Gastroesophageal sphincter (tissue), 4 donors: ENCODE measurements around the gene SMPD3. TPM values are rescaled to one million over a fixed set of nuclear protein-coding genes. Genes with fewer than 3 reads are reported as not detected.

ENCODE experiments used
- ATAC-seq: fragments of 150-250 bp; one replicate; pipeline ENCODE4 v1.9.1; 2016; ENCODE audit warnings: mild to moderate bottlenecking, moderate library complexity
- H3K27ac ChIP-seq, 4 donors: fragments of 200-600 bp; sonication (generic) in 3 of 4; 1 replicate in 3 of 4; 2 replicates in 1 of 4; pipeline ENCODE4 v1.5.1; 2016 to 2019
- H3K27me3 ChIP-seq: fragments of 200-600 bp; sonication (generic); one replicate; pipeline ENCODE4 v1.5.1; 2019
- H3K36me3 ChIP-seq, 2 donors: fragments of 200-600 bp; sonication (generic); one replicate each; pipeline ENCODE4 v1.5.1; 2019; ENCODE audit warnings: control low read depth in 1 of 2
- H3K4me1 ChIP-seq, 3 donors: fragments of 200-600 bp; sonication (generic); 1 replicate in 2 of 3; 2 replicates in 1 of 3; pipeline ENCODE4 v1.5.1; 2016 to 2019; ENCODE audit warnings: control low read depth in 2 of 3
- H3K4me3 ChIP-seq, 2 donors: fragments of 200-600 bp; sonication (generic); one replicate each; pipeline ENCODE4 v1.5.1; 2019; ENCODE audit warnings: mild to moderate bottlenecking in 1 of 2, moderate library complexity in 1 of 2
- H3K9me3 ChIP-seq, 3 donors: fragments of 200-600 bp; sonication (generic); one replicate each; pipeline ENCODE4 v1.5.1; 2017 to 2019; ENCODE audit warnings: control low read depth in 2 of 3
- EP300 ChIP-seq: sonication (generic); formaldehyde crosslinking; IDR thresholded peaks from one replicate; pipeline ENCODE4 v1.6.1; 2017; ENCODE audit warnings: antibody characterized with exemption, mild to moderate bottlenecking
- POLR2A ChIP-seq, 2 donors: fragments of 450-650 bp; IDR thresholded peaks; one replicate each; pipeline ENCODE4 v1.6.1; 2017; ENCODE audit warnings: antibody characterized with exemption in 2 of 2, mild to moderate bottlenecking in 2 of 2, moderate library complexity in 1 of 2
- POLR2AphosphoS5 ChIP-seq: sonication (generic); formaldehyde crosslinking; IDR thresholded peaks from one replicate; pipeline ENCODE4 v1.6.1; 2017; ENCODE audit warnings: antibody characterized with exemption
- WGBS, 2 donors: methylation state at CpG; one replicate each; pipeline ENCODE4 v1.1.5; 2018; ENCODE audit warnings: low coverage in 1 of 2; 5-methylcytosine and 5-hydroxymethylcytosine counted together
- total RNA-seq, 4 donors: library from RNA; depleted of rRNA; stranded (reverse); fragments of >200 nt; gene quantifications; one replicate each; pipeline ENCODE4 v1.1.0, GENCODE V29; 2016
- TF ChIP-seq, protein P1 (sequence below), 4 experiments: fragments of 200-600 bp in 2 of 4; fragments of 450-650 bp in 2 of 4; sonication (generic) in 1 of 4; IDR thresholded peaks; one replicate each; pipeline ENCODE4 v1.5.1; 2017 to 2019; ENCODE audit warnings: antibody characterized with exemption in 4 of 4, mild to moderate bottlenecking in 2 of 4, moderate library complexity in 2 of 4

SMPD3 gene
- total RNA-seq, 4 donors from 2014 or later = 0.08 to 0.94 (median 0.77) TPM; not detected in 1

GRCh38 chr16:68492151-68492542 lies 43.8 kb upstream of the SMPD3 start:
- H3K27ac ChIP-seq = no peak overlapping the region
- ATAC-seq = no peak
- no peaks in the 10 kb centered on the region for H3K36me3 ChIP-seq
- no peak overlapping the region for H3K4me3 ChIP-seq
- TF ChIP-seq, protein P1, sequence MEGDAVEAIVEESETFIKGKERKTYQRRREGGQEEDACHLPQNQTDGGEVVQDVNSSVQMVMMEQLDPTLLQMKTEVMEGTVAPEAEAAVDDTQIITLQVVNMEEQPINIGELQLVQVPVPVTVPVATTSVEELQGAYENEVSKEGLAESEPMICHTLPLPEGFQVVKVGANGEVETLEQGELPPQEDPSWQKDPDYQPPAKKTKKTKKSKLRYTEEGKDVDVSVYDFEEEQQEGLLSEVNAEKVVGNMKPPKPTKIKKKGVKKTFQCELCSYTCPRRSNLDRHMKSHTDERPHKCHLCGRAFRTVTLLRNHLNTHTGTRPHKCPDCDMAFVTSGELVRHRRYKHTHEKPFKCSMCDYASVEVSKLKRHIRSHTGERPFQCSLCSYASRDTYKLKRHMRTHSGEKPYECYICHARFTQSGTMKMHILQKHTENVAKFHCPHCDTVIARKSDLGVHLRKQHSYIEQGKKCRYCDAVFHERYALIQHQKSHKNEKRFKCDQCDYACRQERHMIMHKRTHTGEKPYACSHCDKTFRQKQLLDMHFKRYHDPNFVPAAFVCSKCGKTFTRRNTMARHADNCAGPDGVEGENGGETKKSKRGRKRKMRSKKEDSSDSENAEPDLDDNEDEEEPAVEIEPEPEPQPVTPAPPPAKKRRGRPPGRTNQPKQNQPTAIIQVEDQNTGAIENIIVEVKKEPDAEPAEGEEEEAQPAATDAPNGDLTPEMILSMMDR (IDR thresholded peaks at IDR 0.05) = no peak
- TF ChIP-seq POLR2AphosphoS5 = no peak
- TF ChIP-seq EP300 = no peak
- TF ChIP-seq POLR2A (IDR thresholded peaks at IDR 0.05) = no peak
- WGBS, 2 donors = no CpG with 5 or more reads among the region's 11 CpGs
- H3K9me3 ChIP-seq = no peaks in the 10 kb centered on the region
- H3K27me3 ChIP-seq = peaks cover 39% of the 10 kb centered on the region
- peaks cover 0 to 1% (median 0%) of the 10 kb centered on the region in 3 donors for H3K4me1 ChIP-seq

- no peaks in the 10 kb centered on the region for H3K36me3 ChIP-seq
These were observed 43.3 kb upstream of the SMPD3 start for GRCh38 chr16:68491576-68491950.

GRCh38 chr16:68490829-68491575 lies 42.7 kb upstream of the SMPD3 start:
- Histone ChIP-seq H3K27me3 (peaks cover 34% of the 10 kb centered on the region), H3K27ac (no peak overlapping the region), H3K4me1 (peaks cover 0 to 9% (median 0%) of the 10 kb centered on the region in 3 donors), H3K4me3 (no peak overlapping the region), H3K9me3 (no peaks in the 10 kb centered on the region), H3K36me3 (no peaks in the 10 kb centered on the region)
- ATAC-seq = no peak
- WGBS, 2 donors = 0 to 36% methylated on average over 1 to 5 of the region's 13 CpGs
- TF ChIP-seq, protein P1 (IDR thresholded peaks at IDR 0.05) = no peak
- TF ChIP-seq POLR2A (IDR thresholded peaks at IDR 0.05) (no peak), POLR2AphosphoS5 (no peak), EP300 (no peak)

More at GRCh38 chr16:68491576-68491950, 43.3 kb upstream of the SMPD3 start:
- peaks cover 0 to 7% (median 0%) of the 10 kb centered on the region in 3 donors for H3K4me1 ChIP-seq
- H3K4me3 ChIP-seq = no peak overlapping the region
- peaks cover 34% of the 10 kb centered on the region for H3K27me3 ChIP-seq
- no peak for ATAC-seq
- no peak for TF ChIP-seq POLR2A (IDR thresholded peaks at IDR 0.05)
- TF ChIP-seq, protein P1 (IDR thresholded peaks at IDR 0.05) = no peak
- TF ChIP-seq EP300 = no peak
- no peak for TF ChIP-seq POLR2AphosphoS5
- WGBS, 2 donors = 89% methylated on average over 3 of the region's 14 CpGs; no CpG with 5 or more reads in 1 of the 2 donors
- no peaks in the 10 kb centered on the region for H3K9me3 ChIP-seq
- no peak overlapping the region for H3K27ac ChIP-seq

GRCh38 chr16:68490358-68490757 lies 42.0 kb upstream of the SMPD3 start:
- no peak overlapping the region for H3K4me3 ChIP-seq
- H3K9me3 ChIP-seq = no peaks in the 10 kb centered on the region
- ATAC-seq = no peak
- H3K4me1 ChIP-seq = peaks cover 0 to 9% (median 0%) of the 10 kb centered on the region in 3 donors
- H3K27ac ChIP-seq = no peak overlapping the region
- no peaks in the 10 kb centered on the region for H3K36me3 ChIP-seq
- WGBS, 2 donors = 13 to 100% methylated on average over 1 of the region's 1 CpG
- no peak for TF ChIP-seq EP300
- TF ChIP-seq, protein P1 (IDR thresholded peaks at IDR 0.05) = no peak
- TF ChIP-seq POLR2AphosphoS5 = no peak
- TF ChIP-seq POLR2A (IDR thresholded peaks at IDR 0.05) = no peak
- peaks cover 34% of the 10 kb centered on the region for H3K27me3 ChIP-seq

DNA sequence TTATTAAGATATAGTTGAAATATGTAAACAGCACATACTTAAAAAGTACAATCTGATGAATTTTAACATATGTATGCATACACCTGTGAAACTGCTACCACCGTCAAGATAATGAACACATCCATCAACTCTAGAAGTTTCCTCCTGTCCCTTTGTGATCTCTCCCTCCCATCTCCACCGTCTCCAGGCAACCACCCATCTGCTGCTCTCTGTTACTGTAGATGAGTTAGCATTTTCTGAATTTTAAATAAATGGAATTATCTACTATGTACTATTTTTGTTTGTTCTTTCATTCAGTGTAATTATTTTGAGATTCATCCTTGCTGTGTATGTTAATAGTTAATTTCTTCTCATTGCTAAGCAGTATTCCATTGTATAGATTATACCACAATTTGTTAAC lies 40.2 kb upstream of the SMPD3 start:
- WGBS, 2 donors = 48 to 56% methylated on average over 2 of the region's 2 CpGs
- peaks cover 0 to 9% (median 0%) of the 10 kb centered on the region in 3 donors for H3K4me1 ChIP-seq
- no peak for ATAC-seq
- peaks cover 0 to 5% (median 0%) of the 10 kb centered on the region in 3 donors for H3K9me3 ChIP-seq
- no peak overlapping the region for H3K4me3 ChIP-seq
- peaks cover 36% of the 10 kb centered on the region for H3K27me3 ChIP-seq
- no peaks in the 10 kb centered on the region for H3K36me3 ChIP-seq
- TF ChIP-seq EP300 = no peak
- no peak for TF ChIP-seq POLR2A (IDR thresholded peaks at IDR 0.05)
- no peak overlapping the region for H3K27ac ChIP-seq
